ENCODE measurements around the gene SP3. TPM values are rescaled to one million over a fixed set of nuclear protein-coding genes. Genes with fewer than 3 reads are reported as not detected.

SP3 gene
- total and polyA plus RNA-seq, 2 experiments from 2014 or later = 24.1 to 110 TPM

DNA sequence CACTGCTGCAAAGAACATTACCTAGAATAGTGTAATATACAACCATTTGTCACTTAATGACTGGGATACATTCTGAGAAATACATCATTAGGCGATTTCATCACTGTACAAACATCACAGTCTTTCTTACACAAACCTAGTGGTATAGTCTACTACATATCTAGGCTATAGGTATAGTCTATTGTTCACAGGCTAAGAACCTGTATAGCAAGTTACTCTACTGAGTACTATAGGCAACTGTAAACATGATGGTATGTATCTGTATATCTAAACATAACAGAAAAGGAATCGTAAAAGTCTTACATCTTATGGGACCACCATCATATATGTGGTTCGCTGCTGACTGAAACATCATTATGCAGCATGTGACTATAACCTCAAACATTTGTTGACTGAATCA is 21.4 kb downstream of the SP3 start:
- Histone ChIP-seq H3K4me2 (no peak overlapping the region), H3K27ac (ENCODE audit: low read depth) (no peak overlapping the region), H3F3A (replicated peaks; ENCODE audit: low read depth) (no peaks in the 10 kb centered on the region), H3K4me3 (no peak overlapping the region), H3K79me2 (replicated peaks; ENCODE audit: insufficient read depth) (peaks cover 100% of the 10 kb centered on the region), H2AFZ (no peak overlapping the region), H4K20me1 (replicated peaks; ENCODE audit: insufficient read depth) (peaks cover 63% of the 10 kb centered on the region), H3K4me1 (ENCODE audit: insufficient read depth) (peaks cover 16% of the 10 kb centered on the region), H3K9me2 (ENCODE audit: insufficient read depth) (no peaks in the 10 kb centered on the region), H3K36me3 (ENCODE audit: insufficient read depth) (no peaks in the 10 kb centered on the region), H3K27me3 (ENCODE audit: insufficient read depth) (no peaks in the 10 kb centered on the region)
- DNase-seq (ENCODE audit: low spot score) = no peak
- Mint-ChIP-seq H3K27ac (no peak overlapping the region), H3K4me1 (peaks cover 32% of the 10 kb centered on the region), H3K9me3 (no peaks in the 10 kb centered on the region), H3K4me3 (no peak overlapping the region), H3K36me3 (ENCODE audit: low read depth) (peaks cover 4% of the 10 kb centered on the region), H3K27me3 (ENCODE audit: insufficient read depth, low read depth, poor library complexity) (peaks cover 2% of the 10 kb centered on the region)
- TF ChIP-seq NANOG (IDR thresholded peaks at IDR 0.05; ENCODE audit: borderline replicate concordance) = no peak
- no peak for TF ChIP-seq JUNB (IDR thresholded peaks at IDR 0.05; ENCODE audit: unreplicated experiment)
- no peak for ATAC-seq

DNA sequence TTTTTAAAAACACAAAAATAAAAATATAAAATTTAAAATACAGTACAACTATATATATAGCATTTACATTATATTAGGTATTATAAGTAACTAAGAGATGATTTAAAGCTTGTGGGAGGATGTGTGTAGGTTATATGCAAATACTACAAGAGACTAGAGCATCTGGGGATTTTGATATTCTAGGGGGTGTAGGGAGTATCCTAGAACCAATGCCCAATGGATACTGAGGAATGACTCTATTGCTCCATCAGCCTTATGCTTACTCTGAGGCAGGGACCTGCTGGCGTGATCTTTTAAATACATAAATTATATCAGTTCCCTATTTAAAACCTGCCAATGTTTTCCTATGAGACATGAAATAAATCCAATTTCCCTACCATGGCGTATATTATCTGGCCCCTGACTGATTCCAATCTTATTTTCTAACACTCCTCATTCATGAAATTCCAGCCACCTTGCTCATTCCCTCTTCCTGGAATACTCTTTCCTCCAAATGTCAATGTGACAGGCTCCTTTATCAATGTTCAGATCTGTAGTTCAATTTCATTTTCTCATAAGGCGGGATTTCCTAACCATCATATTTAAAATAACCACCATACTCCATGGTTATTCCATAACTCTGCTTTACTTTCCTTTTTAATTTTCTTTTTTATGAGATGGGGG is 22.2 kb downstream of the SP3 start:
- no peaks in the 10 kb centered on the region for H3K9me2 ChIP-seq (ENCODE audit: insufficient read depth)
- H3K36me3 Mint-ChIP-seq (ENCODE audit: low read depth) = peaks cover 4% of the 10 kb centered on the region
- no peaks in the 10 kb centered on the region for H3F3A ChIP-seq (replicated peaks; ENCODE audit: low read depth)
- no peaks in the 10 kb centered on the region for H3K36me3 ChIP-seq (ENCODE audit: insufficient read depth)
- peaks cover 2% of the 10 kb centered on the region for H3K27me3 Mint-ChIP-seq (ENCODE audit: insufficient read depth, low read depth, poor library complexity)
- H3K27ac ChIP-seq (ENCODE audit: low read depth) = no peak overlapping the region
- H3K79me2 ChIP-seq (replicated peaks; ENCODE audit: insufficient read depth) = peaks cover 100% of the 10 kb centered on the region
- H3K4me2 ChIP-seq = no peak overlapping the region
- H3K4me3 ChIP-seq = no peak overlapping the region
- H3K9me3 Mint-ChIP-seq = no peaks in the 10 kb centered on the region
- H3K4me1 Mint-ChIP-seq = peaks cover 37% of the 10 kb centered on the region
- no peak overlapping the region for H3K4me3 Mint-ChIP-seq
- peaks cover 63% of the 10 kb centered on the region for H4K20me1 ChIP-seq (replicated peaks; ENCODE audit: insufficient read depth)
- H3K27ac Mint-ChIP-seq = no peak overlapping the region
- peaks cover 24% of the 10 kb centered on the region for H3K4me1 ChIP-seq (ENCODE audit: insufficient read depth)
- ATAC-seq (no peak), DNase-seq (ENCODE audit: low spot score) (no peak)
- H3K27me3 ChIP-seq (ENCODE audit: insufficient read depth) = no peaks in the 10 kb centered on the region
- TF ChIP-seq EZH2phosphoT487 (IDR thresholded peaks at IDR 0.05; ENCODE audit: unreplicated experiment) (no peak), ZNF331 (CRISPR knock-in tag; IDR thresholded peaks at IDR 0.05; ENCODE audit: low read depth) (no peak), JUNB (IDR thresholded peaks at IDR 0.05; ENCODE audit: unreplicated experiment) (no peak), NANOG (IDR thresholded peaks at IDR 0.05; ENCODE audit: borderline replicate concordance) (no peak), ZNF114 (CRISPR knock-in tag; IDR thresholded peaks at IDR 0.05) (no peak), POLR2AphosphoS5 (IDR thresholded peaks at IDR 0.05; ENCODE audit: low read depth) (no peak), EZH2 (IDR thresholded peaks at IDR 0.05; ENCODE audit: low read depth, unreplicated experiment) (no peak), REST (IDR thresholded peaks at IDR 0.05; ENCODE audit: unreplicated experiment) (no peak), CREB1 (CRISPR knock-in tag; IDR thresholded peaks at IDR 0.05; ENCODE audit: low read depth) (no peak)
- TF ChIP-seq, protein P1, sequence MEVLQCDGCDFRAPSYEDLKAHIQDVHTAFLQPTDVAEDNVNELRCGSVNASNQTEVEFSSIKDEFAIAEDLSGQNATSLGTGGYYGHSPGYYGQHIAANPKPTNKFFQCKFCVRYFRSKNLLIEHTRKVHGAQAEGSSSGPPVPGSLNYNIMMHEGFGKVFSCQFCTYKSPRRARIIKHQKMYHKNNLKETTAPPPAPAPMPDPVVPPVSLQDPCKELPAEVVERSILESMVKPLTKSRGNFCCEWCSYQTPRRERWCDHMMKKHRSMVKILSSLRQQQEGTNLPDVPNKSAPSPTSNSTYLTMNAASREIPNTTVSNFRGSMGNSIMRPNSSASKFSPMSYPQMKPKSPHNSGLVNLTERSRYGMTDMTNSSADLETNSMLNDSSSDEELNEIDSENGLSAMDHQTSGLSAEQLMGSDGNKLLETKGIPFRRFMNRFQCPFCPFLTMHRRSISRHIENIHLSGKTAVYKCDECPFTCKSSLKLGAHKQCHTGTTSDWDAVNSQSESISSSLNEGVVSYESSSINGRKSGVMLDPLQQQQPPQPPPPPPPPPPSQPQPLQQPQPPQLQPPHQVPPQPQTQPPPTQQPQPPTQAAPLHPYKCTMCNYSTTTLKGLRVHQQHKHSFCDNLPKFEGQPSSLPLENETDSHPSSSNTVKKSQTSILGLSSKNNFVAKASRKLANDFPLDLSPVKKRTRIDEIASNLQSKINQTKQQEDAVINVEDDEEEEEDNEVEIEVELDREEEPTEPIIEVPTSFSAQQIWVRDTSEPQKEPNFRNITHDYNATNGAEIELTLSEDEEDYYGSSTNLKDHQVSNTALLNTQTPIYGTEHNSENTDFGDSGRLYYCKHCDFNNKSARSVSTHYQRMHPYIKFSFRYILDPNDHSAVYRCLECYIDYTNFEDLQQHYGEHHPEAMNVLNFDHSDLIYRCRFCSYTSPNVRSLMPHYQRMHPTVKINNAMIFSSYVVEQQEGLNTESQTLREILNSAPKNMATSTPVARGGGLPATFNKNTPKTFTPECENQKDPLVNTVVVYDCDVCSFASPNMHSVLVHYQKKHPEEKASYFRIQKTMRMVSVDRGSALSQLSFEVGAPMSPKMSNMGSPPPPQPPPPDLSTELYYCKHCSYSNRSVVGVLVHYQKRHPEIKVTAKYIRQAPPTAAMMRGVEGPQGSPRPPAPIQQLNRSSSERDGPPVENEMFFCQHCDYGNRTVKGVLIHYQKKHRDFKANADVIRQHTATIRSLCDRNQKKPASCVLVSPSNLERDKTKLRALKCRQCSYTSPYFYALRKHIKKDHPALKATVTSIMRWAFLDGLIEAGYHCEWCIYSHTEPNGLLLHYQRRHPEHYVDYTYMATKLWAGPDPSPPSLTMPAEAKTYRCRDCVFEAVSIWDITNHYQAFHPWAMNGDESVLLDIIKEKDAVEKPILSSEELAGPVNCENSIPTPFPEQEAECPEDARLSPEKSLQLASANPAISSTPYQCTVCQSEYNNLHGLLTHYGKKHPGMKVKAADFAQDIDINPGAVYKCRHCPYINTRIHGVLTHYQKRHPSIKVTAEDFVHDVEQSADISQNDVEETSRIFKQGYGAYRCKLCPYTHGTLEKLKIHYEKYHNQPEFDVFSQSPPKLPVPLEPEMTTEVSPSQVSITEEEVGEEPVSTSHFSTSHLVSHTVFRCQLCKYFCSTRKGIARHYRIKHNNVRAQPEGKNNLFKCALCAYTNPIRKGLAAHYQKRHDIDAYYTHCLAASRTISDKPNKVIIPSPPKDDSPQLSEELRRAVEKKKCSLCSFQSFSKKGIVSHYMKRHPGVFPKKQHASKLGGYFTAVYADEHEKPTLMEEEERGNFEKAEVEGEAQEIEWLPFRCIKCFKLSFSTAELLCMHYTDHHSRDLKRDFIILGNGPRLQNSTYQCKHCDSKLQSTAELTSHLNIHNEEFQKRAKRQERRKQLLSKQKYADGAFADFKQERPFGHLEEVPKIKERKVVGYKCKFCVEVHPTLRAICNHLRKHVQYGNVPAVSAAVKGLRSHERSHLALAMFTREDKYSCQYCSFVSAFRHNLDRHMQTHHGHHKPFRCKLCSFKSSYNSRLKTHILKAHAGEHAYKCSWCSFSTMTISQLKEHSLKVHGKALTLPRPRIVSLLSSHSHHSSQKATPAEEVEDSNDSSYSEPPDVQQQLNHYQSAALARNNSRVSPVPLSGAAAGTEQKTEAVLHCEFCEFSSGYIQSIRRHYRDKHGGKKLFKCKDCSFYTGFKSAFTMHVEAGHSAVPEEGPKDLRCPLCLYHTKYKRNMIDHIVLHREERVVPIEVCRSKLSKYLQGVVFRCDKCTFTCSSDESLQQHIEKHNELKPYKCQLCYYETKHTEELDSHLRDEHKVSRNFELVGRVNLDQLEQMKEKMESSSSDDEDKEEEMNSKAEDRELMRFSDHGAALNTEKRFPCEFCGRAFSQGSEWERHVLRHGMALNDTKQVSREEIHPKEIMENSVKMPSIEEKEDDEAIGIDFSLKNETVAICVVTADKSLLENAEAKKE (CRISPR knock-in tag; IDR thresholded peaks at IDR 0.05) = no peak
- TF ChIP-seq, protein P2, sequence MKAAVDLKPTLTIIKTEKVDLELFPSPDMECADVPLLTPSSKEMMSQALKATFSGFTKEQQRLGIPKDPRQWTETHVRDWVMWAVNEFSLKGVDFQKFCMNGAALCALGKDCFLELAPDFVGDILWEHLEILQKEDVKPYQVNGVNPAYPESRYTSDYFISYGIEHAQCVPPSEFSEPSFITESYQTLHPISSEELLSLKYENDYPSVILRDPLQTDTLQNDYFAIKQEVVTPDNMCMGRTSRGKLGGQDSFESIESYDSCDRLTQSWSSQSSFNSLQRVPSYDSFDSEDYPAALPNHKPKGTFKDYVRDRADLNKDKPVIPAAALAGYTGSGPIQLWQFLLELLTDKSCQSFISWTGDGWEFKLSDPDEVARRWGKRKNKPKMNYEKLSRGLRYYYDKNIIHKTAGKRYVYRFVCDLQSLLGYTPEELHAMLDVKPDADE (IDR thresholded peaks at IDR 0.05) = no peak
- H2AFZ ChIP-seq = no peak overlapping the region

Measured in GM23338 (cell line).